ENCODE data around the gene TRIM62. TPM values are rescaled to one million over a fixed set of nuclear protein-coding genes. Genes with fewer than 3 reads are reported as not detected.

Gene TRIM62
- total RNA-seq, 4 donors from 2014 or later: 6.0 to 9.9 (median 6.9) TPM

- intact Hi-C loops (cut with DNase I): no loop called here
- H3K27ac ChIP-seq: no peak overlapping the region
- no peaks in the 10 kb centered on the region for H3K36me3 ChIP-seq
- H3K9me3 ChIP-seq: no peaks in the 10 kb centered on the region
- WGBS, 2 donors: 78 to 79% methylated on average over 3 of the region's 3 CpGs
- H3K4me3 ChIP-seq (replicated peaks in 1 of 3): no peak overlapping the region
- DNase-seq: no peak
- TF ChIP-seq POLR2A (IDR thresholded peaks at IDR 0.05) (no peak), CTCF (IDR thresholded peaks at IDR 0.05) (no peak)
- peaks cover 7% of the 10 kb centered on the region in 2 donors for H3K4me1 ChIP-seq
- no peaks in the 10 kb centered on the region for H3K27me3 ChIP-seq
Observed at GRCh38 chr1:33123266-33123665, 58.6 kb downstream of the TRIM62 start.

GRCh38 chr1:33122483-33123178, 59.2 kb downstream of the TRIM62 start:
- no peaks in the 10 kb centered on the region for H3K27me3 ChIP-seq
- H3K4me3 ChIP-seq (replicated peaks in 1 of 3): no peak overlapping the region

GRCh38 chr1:33121728-33122127, 60.1 kb downstream of the TRIM62 start:
- no peak overlapping the region for H3K27ac ChIP-seq
- no peaks in the 10 kb centered on the region for H3K9me3 ChIP-seq
- WGBS, 2 donors: 82 to 87% methylated on average over 5 of the region's 5 CpGs
- TF ChIP-seq POLR2A (IDR thresholded peaks at IDR 0.05) (no peak), CTCF (IDR thresholded peaks at IDR 0.05) (no peak)
- DNase-seq: no peak
- intact Hi-C loops (cut with DNase I): no loop called here
- H3K27me3 ChIP-seq: no peaks in the 10 kb centered on the region
- H3K4me1 ChIP-seq: peaks cover 7% of the 10 kb centered on the region in 2 donors
- no peaks in the 10 kb centered on the region for H3K36me3 ChIP-seq
- no peak overlapping the region for H3K4me3 ChIP-seq (replicated peaks in 1 of 3)

More at GRCh38 chr1:33122483-33123178, 59.2 kb downstream of the TRIM62 start:
- Histone ChIP-seq H3K9me3 (no peaks in the 10 kb centered on the region), H3K27ac (no peak overlapping the region), H3K36me3 (no peaks in the 10 kb centered on the region), H3K4me1 (peaks cover 7% of the 10 kb centered on the region in 2 donors)
- 67% methylated on average over 7 of the region's 7 CpGs for WGBS, 2 donors
- intact Hi-C loops (cut with DNase I): no loop called here
- DNase-seq: no peak
- TF ChIP-seq POLR2A (IDR thresholded peaks at IDR 0.05) (no peak), CTCF (IDR thresholded peaks at IDR 0.05) (no peak)

- 75 to 77% methylated on average over 7 to 8 of the region's 8 CpGs for WGBS, 2 donors
- intact Hi-C loops (cut with DNase I): no loop called here
Observed at GRCh38 chr1:33120436-33121231, 61.2 kb downstream of the TRIM62 start.

More at GRCh38 chr1:33120436-33121231, 61.2 kb downstream of the TRIM62 start:
- Histone ChIP-seq H3K4me3 (replicated peaks in 1 of 3) (no peak overlapping the region), H3K36me3 (no peaks in the 10 kb centered on the region), H3K27me3 (no peaks in the 10 kb centered on the region), H3K4me1 (no peaks in the 10 kb centered on the region), H3K9me3 (no peaks in the 10 kb centered on the region), H3K27ac (no peak overlapping the region)
- no peak for DNase-seq
- no peak for TF ChIP-seq POLR2A (IDR thresholded peaks at IDR 0.05)
- no peak for TF ChIP-seq CTCF (IDR thresholded peaks at IDR 0.05)
